GM23338 (cell line): ENCODE results near the gene BBOF1.
A peak's percentile ranks its signal among the peaks of the same experiment; 100 is the strongest.

Experiments used
- CREB1 ChIP-seq: fragments of 250-450 bp; sonication (Bioruptor Pico); IDR thresholded peaks from 2 replicates; pipeline ENCODE4 v1.5.0; 2020; ENCODE audit warnings: low read depth, mild to moderate bottlenecking, moderate library complexity
- EZH2 ChIP-seq: fragments of 200-600 bp; sonication (generic); IDR thresholded peaks from one replicate; pipeline ENCODE4 v1.8.0; 2017; ENCODE audit warnings: antibody characterized with exemption, mild to moderate bottlenecking, low read depth; ENCODE audit not compliant: unreplicated experiment
- EZH2phosphoT487 ChIP-seq: fragments of 200-600 bp; sonication (generic); IDR thresholded peaks from one replicate; pipeline ENCODE4 v1.8.1; 2018; ENCODE audit warnings: antibody characterized with exemption; ENCODE audit not compliant: unreplicated experiment
- STAT1 ChIP-seq: IDR thresholded peaks from one replicate; pipeline ENCODE4 v1.6.1; 2016; ENCODE audit warnings: antibody characterized with exemption; ENCODE audit not compliant: unreplicated experiment
- TF ChIP-seq, protein P1 (sequence below), 2 experiments: fragments of 200-600 bp in 1 of 2; sonication (generic) in 1 of 2; conservative IDR thresholded peaks; 2 replicates each; pipeline versions ENCODE4 v1.5.1 to v1.6.1; 2016 to 2017; ENCODE audit warnings: antibody characterized with exemption in 2 of 2, low read depth in 2 of 2, mild to moderate bottlenecking in 2 of 2, moderate library complexity in 1 of 2

DNA sequence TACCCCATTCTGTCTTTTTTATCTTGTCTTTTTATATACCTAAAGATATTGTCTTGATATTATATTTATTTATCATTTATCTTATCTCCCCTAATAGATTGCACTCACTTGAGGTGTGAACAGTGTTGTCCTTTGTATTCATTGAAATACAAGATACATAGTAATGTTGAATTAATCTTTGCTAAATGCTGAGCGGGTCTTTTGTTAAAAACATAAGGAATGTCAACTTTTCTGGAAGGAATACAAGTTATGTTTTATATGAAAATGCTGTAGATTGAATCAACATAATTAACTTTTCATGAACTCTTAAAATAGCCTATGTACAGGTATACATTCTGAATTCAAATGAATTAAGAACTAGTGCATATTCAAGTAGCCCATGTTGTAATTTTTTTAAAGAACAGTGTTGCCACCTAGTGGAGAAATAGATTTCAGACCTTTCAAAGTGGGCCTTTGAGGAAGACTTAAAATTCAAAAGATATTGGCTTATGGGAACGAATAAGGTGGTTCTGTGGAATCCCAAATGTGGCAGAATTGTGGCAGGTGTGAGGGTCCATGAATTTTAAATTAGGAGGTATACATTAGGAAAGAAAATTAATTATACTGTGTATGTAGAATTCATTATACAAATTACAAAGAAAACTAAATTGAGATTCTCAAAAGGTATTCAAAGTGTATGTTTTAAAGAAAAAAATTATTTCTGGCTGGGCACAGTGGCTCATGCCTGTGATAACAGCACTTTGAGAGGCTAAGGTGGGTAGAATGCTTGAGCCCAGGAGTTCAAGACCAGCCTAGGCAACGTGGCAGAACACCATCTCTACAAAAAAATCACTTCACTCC, 19.1 kb downstream of the BBOF1 start:
- TF ChIP-seq EZH2 (no peak), CREB1 (CRISPR knock-in tag) (no peak), STAT1 (no peak), EZH2phosphoT487 (no peak)
- TF ChIP-seq, protein P1, sequence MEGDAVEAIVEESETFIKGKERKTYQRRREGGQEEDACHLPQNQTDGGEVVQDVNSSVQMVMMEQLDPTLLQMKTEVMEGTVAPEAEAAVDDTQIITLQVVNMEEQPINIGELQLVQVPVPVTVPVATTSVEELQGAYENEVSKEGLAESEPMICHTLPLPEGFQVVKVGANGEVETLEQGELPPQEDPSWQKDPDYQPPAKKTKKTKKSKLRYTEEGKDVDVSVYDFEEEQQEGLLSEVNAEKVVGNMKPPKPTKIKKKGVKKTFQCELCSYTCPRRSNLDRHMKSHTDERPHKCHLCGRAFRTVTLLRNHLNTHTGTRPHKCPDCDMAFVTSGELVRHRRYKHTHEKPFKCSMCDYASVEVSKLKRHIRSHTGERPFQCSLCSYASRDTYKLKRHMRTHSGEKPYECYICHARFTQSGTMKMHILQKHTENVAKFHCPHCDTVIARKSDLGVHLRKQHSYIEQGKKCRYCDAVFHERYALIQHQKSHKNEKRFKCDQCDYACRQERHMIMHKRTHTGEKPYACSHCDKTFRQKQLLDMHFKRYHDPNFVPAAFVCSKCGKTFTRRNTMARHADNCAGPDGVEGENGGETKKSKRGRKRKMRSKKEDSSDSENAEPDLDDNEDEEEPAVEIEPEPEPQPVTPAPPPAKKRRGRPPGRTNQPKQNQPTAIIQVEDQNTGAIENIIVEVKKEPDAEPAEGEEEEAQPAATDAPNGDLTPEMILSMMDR (conservative IDR thresholded peaks at IDR 0.05; ENCODE audit: low read depth in 2 of 2), result peak; percentile 62 to 95
